GM23248 (cell line): Measurements from ENCODE around the gene CD101.

ENCODE experiments used
- EZH2 ChIP-seq: fragments of 200-600 bp; sonication (generic); IDR thresholded peaks from 2 replicates; pipeline ENCODE4 v1.6.1; 2018; ENCODE audit warnings: antibody characterized with exemption, mild to moderate bottlenecking; ENCODE audit not compliant: insufficient read depth, poor library complexity, severe bottlenecking
- EZH2phosphoT487 ChIP-seq: fragments of 200-600 bp; sonication (generic); IDR thresholded peaks from 2 replicates; pipeline ENCODE4 v1.6.1; 2018; ENCODE audit warnings: antibody characterized with exemption, moderate library complexity, mild to moderate bottlenecking, low read depth; ENCODE audit not compliant: insufficient read depth

- no peak for TF ChIP-seq EZH2phosphoT487
- no peak for TF ChIP-seq EZH2
These were observed 45.2 kb upstream of the CD101 start for GRCh38 chr1:116956378-116956777.
